Measurements from ENCODE around the gene TAPT1.

- no peak for TF ChIP-seq CTCF (IDR thresholded peaks at IDR 0.05; ENCODE audit: low read length)
- TF ChIP-seq EZH2 (IDR thresholded peaks at IDR 0.05; ENCODE audit: borderline replicate concordance, low read length), result no peak
Observed at GRCh38 chr4:16111533-16111932, 114.7 kb downstream of the TAPT1 start.

Data from OCI-LY1 (cell line).